ENCODE data around the gene DLEC1.
"Not testable (repeated sequence)": the region's sequence is repeated elsewhere in the genome, so short reads cannot be mapped to it uniquely, and the experiment has no call there.

The DLEC1 gene

GRCh38 chr3:38046821-38047220 is 7.8 kb downstream of the DLEC1 start:
- no peak for DNase-seq

- no peak for DNase-seq
Observed at GRCh38 chr3:38047896-38048295, 8.9 kb downstream of the DLEC1 start.

GRCh38 chr3:38049358-38050126 is 10.5 kb downstream of the DLEC1 start:
- no peak for DNase-seq

GRCh38 chr3:38051131-38051530 is 12.1 kb downstream of the DLEC1 start:
- no peak for DNase-seq

GRCh38 chr3:38053286-38053685 is 14.3 kb downstream of the DLEC1 start:
- DNase-seq = not testable (repeated sequence)

GRCh38 chr3:38053813-38054498 is 14.9 kb downstream of the DLEC1 start:
- DNase-seq = not testable (repeated sequence)

- no peak for DNase-seq
Observed at GRCh38 chr3:38054499-38055001, 15.5 kb downstream of the DLEC1 start.

GRCh38 chr3:38059148-38059547 is 20.1 kb downstream of the DLEC1 start:
- DNase-seq = no peak

- no peak for DNase-seq
Observed at GRCh38 chr3:38059591-38059990, 20.6 kb downstream of the DLEC1 start.

GRCh38 chr3:38062809-38063208 is 23.8 kb downstream of the DLEC1 start:
- DNase-seq = no peak

- not testable (repeated sequence) for DNase-seq
Observed at GRCh38 chr3:38064453-38064852, 25.4 kb downstream of the DLEC1 start.

GRCh38 chr3:38067508-38068233 is 28.7 kb downstream of the DLEC1 start:
- DNase-seq = no peak

- DNase-seq = no peak
Observed at GRCh38 chr3:38070013-38070412, 31.0 kb downstream of the DLEC1 start.

GRCh38 chr3:38077073-38077472 is 38.1 kb downstream of the DLEC1 start:
- not testable (repeated sequence) for DNase-seq

GRCh38 chr3:38082296-38082695 is 43.3 kb downstream of the DLEC1 start:
- DNase-seq = not testable (repeated sequence)

- DNase-seq = not testable (repeated sequence)
Observed at GRCh38 chr3:38083254-38083653, 44.2 kb downstream of the DLEC1 start.

GRCh38 chr3:38083871-38084333 is 44.9 kb downstream of the DLEC1 start:
- no peak for DNase-seq

- DNase-seq = no peak
Observed at GRCh38 chr3:38084334-38085310, 45.6 kb downstream of the DLEC1 start.

- no peak for DNase-seq
Observed at GRCh38 chr3:38085311-38085942, 46.4 kb downstream of the DLEC1 start.

GRCh38 chr3:38085943-38086324 is 46.9 kb downstream of the DLEC1 start:
- no peak for DNase-seq

- no peak for DNase-seq
Observed at GRCh38 chr3:38086496-38086895, 47.5 kb downstream of the DLEC1 start.

- DNase-seq = not testable (repeated sequence)
Observed at GRCh38 chr3:38087278-38087677, 48.3 kb downstream of the DLEC1 start.
